Ishikawa (cell line): ENCODE results near the gene PLCB4.

Experiments used
- CEBPB ChIP-seq: IDR thresholded peaks from 2 replicates; pipeline ENCODE4 v1.6.1; 2012
- CREB1 ChIP-seq: IDR thresholded peaks from 2 replicates; pipeline ENCODE4 v1.6.1; 2012; ENCODE audit warnings: low read depth
- EGR1 ChIP-seq: IDR thresholded peaks from 2 replicates; pipeline ENCODE4 v1.6.1; 2012
- EP300 ChIP-seq: IDR thresholded peaks from 2 replicates; pipeline ENCODE4 v1.6.1; 2012; ENCODE audit warnings: borderline replicate concordance
- MAX ChIP-seq: IDR thresholded peaks from 2 replicates; pipeline ENCODE4 v1.6.1; 2012
- NFIC ChIP-seq: IDR thresholded peaks from 2 replicates; pipeline ENCODE4 v1.6.1; 2012
- RAD21 ChIP-seq: IDR thresholded peaks from 2 replicates; pipeline ENCODE4 v1.6.1; 2012; ENCODE audit warnings: low read depth
- REST ChIP-seq: IDR thresholded peaks from 2 replicates; pipeline ENCODE4 v1.6.1; 2012; ENCODE audit warnings: low read depth, mild to moderate bottlenecking
- TAF1 ChIP-seq: IDR thresholded peaks from 2 replicates; pipeline ENCODE4 v1.6.1; 2012; ENCODE audit warnings: low read depth, mild to moderate bottlenecking
- TCF12 ChIP-seq: IDR thresholded peaks from 2 replicates; pipeline ENCODE4 v1.6.1; 2012; ENCODE audit warnings: low read depth
- TEAD4 ChIP-seq: IDR thresholded peaks from 2 replicates; pipeline ENCODE4 v1.6.1; 2012
- USF1 ChIP-seq: IDR thresholded peaks from 2 replicates; pipeline ENCODE4 v1.6.1; 2012
- ZBTB7A ChIP-seq: IDR thresholded peaks from 2 replicates; pipeline ENCODE4 v1.6.1; 2012; ENCODE audit warnings: low read depth

- TF ChIP-seq RAD21 (no peak), EP300 (no peak), USF1 (no peak), MAX (no peak), EGR1 (no peak), NFIC (no peak), REST (no peak), CREB1 (no peak), TCF12 (no peak), ZBTB7A (no peak), TAF1 (no peak), TEAD4 (no peak), CEBPB (no peak)
Observed at GRCh38 chr20:9520086-9520485, 451.2 kb downstream of the PLCB4 start.
